ENCODE data around the gene SAPCD2.
"Not testable (repeated sequence)": the region's sequence is repeated elsewhere in the genome, so short reads cannot be mapped to it uniquely, and the experiment has no call there.

Gene SAPCD2

GRCh38 chr9:137066096-137066861, 4.1 kb downstream of the SAPCD2 start:
- Mint-ChIP-seq H3K36me3 (ENCODE audit: low read depth) (peaks cover 6% of the 10 kb centered on the region), H3K4me1 (ENCODE audit: low read depth) (peaks cover 12% of the 10 kb centered on the region), H3K27ac (no peak overlapping the region), H3K9me3 (no peaks in the 10 kb centered on the region), H3K27me3 (ENCODE audit: low read depth) (no peaks in the 10 kb centered on the region), H3K4me3 (no peak overlapping the region)

DNA sequence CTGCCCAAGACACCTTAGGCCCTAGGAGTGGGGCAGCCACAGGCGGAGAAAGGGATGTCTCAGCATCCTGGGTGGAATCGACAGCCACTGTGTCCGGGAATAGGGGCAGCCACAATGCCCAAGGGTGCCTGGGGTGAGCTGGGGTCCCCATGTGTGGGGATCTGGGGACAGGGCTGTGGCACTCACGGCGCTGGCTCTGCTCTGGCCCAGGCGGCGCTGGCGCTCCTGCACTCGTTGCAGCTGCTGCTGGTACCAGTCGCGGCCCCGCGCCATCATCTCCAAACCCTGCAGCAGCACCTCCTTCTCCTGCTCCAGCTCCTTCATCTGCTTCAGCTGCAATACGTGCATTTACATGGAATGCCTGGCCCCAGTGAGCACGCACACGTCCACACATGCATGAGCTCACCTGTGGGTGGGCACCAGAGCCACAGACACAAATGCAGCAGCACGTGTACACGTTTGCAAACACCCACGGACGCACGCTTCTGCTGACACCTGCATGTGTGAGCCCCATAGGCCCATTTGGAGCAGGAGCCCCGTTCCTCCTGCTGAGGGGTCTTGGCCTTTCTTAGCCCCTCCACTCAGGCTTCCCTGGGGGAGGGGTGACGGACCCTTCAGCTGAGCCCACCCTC, 4.9 kb downstream of the SAPCD2 start:
- Mint-ChIP-seq H3K4me3 (no peak overlapping the region), H3K27ac (no peak overlapping the region), H3K4me1 (ENCODE audit: low read depth) (peaks cover 7% of the 10 kb centered on the region), H3K9me3 (no peaks in the 10 kb centered on the region), H3K36me3 (ENCODE audit: low read depth) (peaks cover 6% of the 10 kb centered on the region), H3K27me3 (ENCODE audit: low read depth) (peaks cover 3% of the 10 kb centered on the region)

- Mint-ChIP-seq H3K27me3 (ENCODE audit: low read depth) (peaks cover 3% of the 10 kb centered on the region), H3K4me1 (ENCODE audit: low read depth) (peaks cover 7% of the 10 kb centered on the region), H3K9me3 (no peaks in the 10 kb centered on the region), H3K4me3 (no peak overlapping the region), H3K27ac (no peak overlapping the region), H3K36me3 (ENCODE audit: low read depth) (peaks cover 6% of the 10 kb centered on the region)
Observed at GRCh38 chr9:137064880-137065164, 5.5 kb downstream of the SAPCD2 start.

- Mint-ChIP-seq H3K36me3 (ENCODE audit: low read depth) (peaks cover 6% of the 10 kb centered on the region), H3K9me3 (no peaks in the 10 kb centered on the region), H3K27me3 (ENCODE audit: low read depth) (peaks cover 3% of the 10 kb centered on the region), H3K27ac (no peak overlapping the region), H3K4me3 (no peak overlapping the region), H3K4me1 (ENCODE audit: low read depth) (peaks cover 7% of the 10 kb centered on the region)
Observed at GRCh38 chr9:137064027-137064879, 6.1 kb downstream of the SAPCD2 start.

- H3K36me3 Mint-ChIP-seq (ENCODE audit: low read depth): peaks cover 6% of the 10 kb centered on the region
- no peaks in the 10 kb centered on the region for H3K9me3 Mint-ChIP-seq
- H3K4me3 Mint-ChIP-seq: no peak overlapping the region
- H3K4me1 Mint-ChIP-seq (ENCODE audit: low read depth): peaks cover 7% of the 10 kb centered on the region
- H3K27ac Mint-ChIP-seq: no peak overlapping the region
- H3K27me3 Mint-ChIP-seq (ENCODE audit: low read depth): peaks cover 9% of the 10 kb centered on the region
Observed at GRCh38 chr9:137063311-137064026, 6.9 kb downstream of the SAPCD2 start.

DNA sequence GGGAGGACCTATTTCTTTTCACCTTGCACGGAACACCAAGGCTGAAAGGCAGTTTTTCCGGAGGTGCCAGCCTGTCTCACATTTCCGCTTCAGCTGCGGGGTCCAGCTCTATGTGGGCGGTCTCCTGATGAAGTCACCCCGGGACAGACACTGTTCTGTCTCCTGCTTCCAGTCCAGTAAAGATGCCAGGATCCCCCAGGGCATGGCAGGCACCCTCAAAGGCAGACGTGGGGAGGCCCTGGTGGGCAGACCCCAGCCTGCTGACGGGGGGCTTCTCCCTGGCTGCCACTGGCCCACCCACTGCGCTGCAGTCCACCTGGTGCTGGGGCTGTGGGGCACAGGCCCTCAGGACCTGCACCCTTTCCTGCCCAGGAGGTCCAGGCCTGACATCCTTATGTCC, 7.6 kb downstream of the SAPCD2 start:
- not testable (repeated sequence) for H3K36me3 Mint-ChIP-seq (ENCODE audit: low read depth); H3K27ac Mint-ChIP-seq; H3K4me1 Mint-ChIP-seq (ENCODE audit: low read depth); H3K9me3 Mint-ChIP-seq; H3K4me3 Mint-ChIP-seq
- peaks cover 11% of the 10 kb centered on the region for H3K27me3 Mint-ChIP-seq (ENCODE audit: low read depth)

GRCh38 chr9:137062384-137062783, 8.0 kb downstream of the SAPCD2 start:
- peaks cover 3% of the 10 kb centered on the region for H3K4me1 Mint-ChIP-seq (ENCODE audit: low read depth)

DNA sequence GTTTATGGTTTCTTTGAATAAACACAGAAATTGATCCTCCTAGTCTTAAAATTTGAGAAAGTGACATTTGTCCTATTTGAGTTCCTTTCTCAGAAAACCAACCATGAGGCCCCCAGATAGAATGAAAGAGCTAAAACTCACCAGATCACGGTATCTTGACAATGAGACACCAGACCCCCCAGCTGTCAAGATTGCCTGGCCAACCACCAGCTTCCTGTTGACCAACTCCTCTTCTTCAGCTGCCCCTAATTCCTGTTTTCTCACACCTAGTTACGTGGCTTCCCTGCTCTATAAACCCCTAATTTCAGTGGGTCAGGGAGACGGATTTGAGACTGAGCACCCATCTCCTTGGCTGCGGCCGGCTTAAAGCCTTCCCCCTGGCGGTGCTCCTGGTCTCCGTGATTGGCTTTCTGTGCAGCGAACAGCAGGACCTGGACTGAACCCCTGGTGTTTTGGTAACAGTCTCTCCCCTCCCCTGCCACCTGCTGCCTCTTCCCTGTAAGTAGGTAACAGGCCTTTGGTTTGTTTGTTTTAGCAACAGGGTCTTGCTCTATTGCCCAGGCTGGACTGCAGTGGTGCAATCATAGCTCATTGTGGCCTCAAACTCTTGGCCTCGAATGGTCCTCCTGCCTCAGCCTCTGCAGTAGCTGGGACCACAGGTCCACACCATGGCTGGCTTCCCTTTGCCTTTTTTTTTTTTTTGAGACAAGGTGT, 11.7 kb downstream of the SAPCD2 start:
- Mint-ChIP-seq H3K9me3 (no peaks in the 10 kb centered on the region), H3K36me3 (ENCODE audit: low read depth) (no peaks in the 10 kb centered on the region), H3K27me3 (ENCODE audit: low read depth) (peaks cover 15% of the 10 kb centered on the region), H3K27ac (no peak overlapping the region), H3K4me1 (ENCODE audit: low read depth) (no peaks in the 10 kb centered on the region), H3K4me3 (no peak overlapping the region)

More at GRCh38 chr9:137062384-137062783, 8.0 kb downstream of the SAPCD2 start:
- no peak overlapping the region for H3K27ac Mint-ChIP-seq
- H3K9me3 Mint-ChIP-seq: no peaks in the 10 kb centered on the region
- peaks cover 6% of the 10 kb centered on the region for H3K36me3 Mint-ChIP-seq (ENCODE audit: low read depth)
- H3K4me3 Mint-ChIP-seq: no peak overlapping the region
- H3K27me3 Mint-ChIP-seq (ENCODE audit: low read depth): peaks cover 11% of the 10 kb centered on the region

DNA sequence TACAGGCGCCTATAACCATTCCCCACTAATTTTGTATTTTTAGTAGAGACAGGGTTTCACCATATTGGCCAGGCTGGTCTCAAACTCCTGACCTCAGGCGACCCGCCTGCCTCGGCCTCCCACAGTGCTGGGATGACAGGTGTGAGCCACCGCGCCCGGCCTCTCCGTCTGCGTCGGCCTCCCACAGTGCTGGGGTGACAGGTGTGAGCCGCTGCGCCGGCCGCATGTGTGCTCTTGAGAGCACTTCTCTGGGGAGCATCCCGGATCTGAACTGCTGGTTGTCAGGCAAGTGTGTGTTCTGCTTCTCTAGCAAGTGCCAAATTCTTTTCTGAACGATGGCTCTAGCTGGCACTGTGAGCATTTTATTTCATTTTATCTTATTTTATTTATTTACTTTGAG, 12.8 kb downstream of the SAPCD2 start:
- H3K27me3 Mint-ChIP-seq (ENCODE audit: low read depth): peaks cover 20% of the 10 kb centered on the region
- no peaks in the 10 kb centered on the region for H3K9me3 Mint-ChIP-seq
- H3K27ac Mint-ChIP-seq: no peak overlapping the region
- no peaks in the 10 kb centered on the region for H3K4me1 Mint-ChIP-seq (ENCODE audit: low read depth)
- no peaks in the 10 kb centered on the region for H3K36me3 Mint-ChIP-seq (ENCODE audit: low read depth)
- H3K4me3 Mint-ChIP-seq: no peak overlapping the region

DNA sequence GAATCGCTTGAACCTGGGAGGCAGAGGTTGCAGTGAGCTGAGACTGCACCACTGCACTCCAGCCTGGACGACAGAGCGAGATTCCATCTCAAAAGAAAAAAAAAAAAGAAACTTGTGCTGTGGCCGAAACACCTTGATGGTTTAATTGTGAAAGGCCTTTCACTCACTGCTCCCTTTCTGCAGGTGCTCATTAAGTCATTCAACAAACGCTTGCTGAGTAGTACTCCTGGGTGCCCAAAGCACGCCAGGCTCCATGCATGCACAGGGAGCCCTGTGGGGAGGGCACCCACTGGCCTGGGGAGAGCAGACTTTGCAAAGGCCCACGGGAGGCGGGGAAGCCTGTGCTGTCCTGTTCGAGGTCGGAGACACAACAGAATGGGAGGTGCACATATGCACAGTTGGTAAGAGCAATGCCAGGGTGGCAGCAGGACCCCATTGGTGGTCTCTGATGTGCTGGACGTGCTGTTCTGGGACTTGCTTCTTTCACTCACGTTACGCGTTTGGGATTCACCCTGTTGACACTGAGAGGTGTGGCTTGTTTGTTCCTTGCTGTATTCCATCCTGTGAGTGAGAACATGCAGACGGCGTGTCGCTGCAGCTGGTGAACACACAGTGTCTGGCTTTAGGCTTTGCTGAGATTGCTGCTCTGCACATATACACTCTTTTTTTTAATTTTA, 13.5 kb downstream of the SAPCD2 start:
- no peak overlapping the region for H3K4me3 Mint-ChIP-seq
- no peaks in the 10 kb centered on the region for H3K4me1 Mint-ChIP-seq (ENCODE audit: low read depth)
- no peaks in the 10 kb centered on the region for H3K36me3 Mint-ChIP-seq (ENCODE audit: low read depth)
- H3K27me3 Mint-ChIP-seq (ENCODE audit: low read depth): peaks cover 26% of the 10 kb centered on the region
- no peak overlapping the region for H3K27ac Mint-ChIP-seq
- H3K9me3 Mint-ChIP-seq: no peaks in the 10 kb centered on the region

DNA sequence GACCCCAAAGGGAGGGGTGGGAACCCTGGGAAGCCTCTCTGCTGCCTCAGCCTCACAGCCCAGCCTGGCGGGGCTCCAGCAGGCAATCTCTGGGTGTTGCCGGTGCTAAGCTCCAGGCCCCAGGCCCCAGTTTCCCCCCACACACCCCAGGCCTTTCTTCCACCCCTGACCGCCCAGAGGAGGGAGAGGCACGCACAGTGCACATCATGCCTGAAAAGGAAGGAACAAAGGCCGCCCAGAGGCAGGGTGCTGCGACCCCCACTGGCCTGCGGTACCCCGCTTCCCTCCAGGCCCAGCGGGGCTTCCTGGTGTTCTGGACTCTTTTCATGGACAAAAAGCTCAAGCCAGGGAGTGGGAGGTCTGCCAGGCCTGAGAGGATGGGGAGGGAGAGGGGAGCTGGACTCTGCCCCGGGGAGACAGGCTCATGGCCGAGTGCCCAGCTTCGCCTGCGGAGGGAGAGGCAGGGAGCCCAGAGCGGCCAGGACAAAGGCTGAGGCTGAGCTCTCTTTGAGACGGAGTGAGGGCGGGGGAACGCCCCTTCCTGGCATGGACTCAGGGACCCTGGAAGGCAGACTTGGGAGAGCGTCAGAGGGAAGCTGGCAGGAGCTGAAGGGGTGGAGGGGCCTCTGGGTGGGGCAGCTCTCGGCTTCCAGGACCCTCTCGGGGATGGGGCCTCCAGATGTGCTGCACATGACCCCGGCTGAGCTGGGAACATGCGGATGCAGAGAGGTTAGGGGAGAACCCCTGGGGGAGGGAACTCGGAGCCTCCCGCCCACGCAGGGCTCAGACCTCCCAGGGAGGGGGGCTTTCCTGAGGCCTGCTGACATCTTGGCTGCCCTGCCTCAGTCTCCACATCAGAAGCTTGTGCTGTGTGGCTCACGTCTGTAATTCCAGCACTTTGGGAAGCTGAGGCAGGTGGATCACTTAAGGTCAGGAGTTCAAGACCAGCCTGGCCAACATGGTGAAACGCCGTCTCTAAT, 14.7 kb downstream of the SAPCD2 start:
- Mint-ChIP-seq H3K27ac (no peak overlapping the region), H3K9me3 (no peaks in the 10 kb centered on the region), H3K27me3 (ENCODE audit: low read depth) (peaks cover 27% of the 10 kb centered on the region), H3K4me1 (ENCODE audit: low read depth) (no peaks in the 10 kb centered on the region), H3K36me3 (ENCODE audit: low read depth) (no peaks in the 10 kb centered on the region), H3K4me3 (no peak overlapping the region)

DNA sequence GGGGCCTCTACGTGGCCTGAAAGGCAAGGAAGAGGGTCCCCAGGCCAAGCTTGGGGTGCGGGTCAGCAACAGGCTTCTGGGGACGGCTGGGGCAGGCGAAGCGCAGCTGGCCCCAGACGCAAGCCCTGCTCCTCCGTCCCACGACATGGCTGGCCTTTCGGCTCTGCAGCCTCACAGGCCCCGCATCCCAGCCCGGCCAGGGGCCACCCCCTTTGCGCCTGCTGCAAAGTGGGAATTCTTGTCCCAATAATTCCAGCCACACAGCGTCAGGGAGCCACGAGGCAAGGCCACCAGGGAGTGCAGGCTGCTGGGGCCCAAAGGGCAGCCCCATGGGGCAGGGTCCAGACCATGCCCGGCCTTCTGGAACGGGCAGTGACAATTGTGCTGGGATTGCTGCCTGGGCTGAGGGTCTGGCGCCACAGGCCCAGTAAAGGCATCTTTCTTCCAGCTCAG, 15.4 kb downstream of the SAPCD2 start:
- Mint-ChIP-seq H3K4me3 (no peak overlapping the region), H3K4me1 (ENCODE audit: low read depth) (no peaks in the 10 kb centered on the region), H3K36me3 (ENCODE audit: low read depth) (no peaks in the 10 kb centered on the region), H3K9me3 (no peaks in the 10 kb centered on the region), H3K27me3 (ENCODE audit: low read depth) (peaks cover 31% of the 10 kb centered on the region), H3K27ac (no peak overlapping the region)

All from T-helper 1 cell treated with Interleukin-12 subunit alpha and Interleukin-12 subunit beta and Interleukin-4 antibody, amounts not matched to agents 30 μg/mL and 1 μg/mL, for 36 hours (primary cell).